Spleen (tissue), 11 donors: ENCODE data around the gene MANSC4. TPM values are rescaled to one million over a fixed set of nuclear protein-coding genes. Genes with fewer than 3 reads are reported as not detected.

Source experiments
- DNase-seq: peaks from one replicate; pipeline ENCODE4 v3.0.0-alpha.2; 2020
- H3K27ac ChIP-seq, 8 donors: fragments of 200-600 bp; sonication (generic) in 7 of 8; 1 replicate in 4 of 8; 2 replicates in 4 of 8; pipeline versions ENCODE4 v1.5.0 to v1.8.0; 2016 to 2021; ENCODE audit warnings: inconsistent platforms in 4 of 8, mild to moderate bottlenecking in 4 of 8, moderate library complexity in 1 of 8
- H3K27me3 ChIP-seq, 7 donors: fragments of 200-600 bp; sonication (generic) in 6 of 7; replicated peaks in 1 of 7; 1 replicate in 4 of 7; 2 replicates in 3 of 7; pipeline versions ENCODE4 v1.5.0 to v1.8.0; 2016 to 2021; ENCODE audit warnings: inconsistent platforms in 3 of 7, mild to moderate bottlenecking in 1 of 7
- H3K36me3 ChIP-seq, 6 donors: fragments of 200-600 bp; sonication (generic) in 5 of 6; 1 replicate in 4 of 6; 2 replicates in 2 of 6; pipeline versions ENCODE4 v1.5.0 to v1.8.0; 2016 to 2021; ENCODE audit warnings: inconsistent platforms in 2 of 6
- H3K4me1 ChIP-seq, 6 donors: fragments of 200-600 bp; sonication (generic) in 5 of 6; 1 replicate in 3 of 6; 2 replicates in 3 of 6; pipeline versions ENCODE4 v1.5.0 to v1.8.0; 2016 to 2021; ENCODE audit warnings: inconsistent platforms in 3 of 6
- H3K4me3 ChIP-seq, 8 donors: fragments of 200-600 bp; sonication (generic) in 7 of 8; 1 replicate in 4 of 8; 2 replicates in 4 of 8; pipeline versions ENCODE4 v1.5.0 to v1.8.0; 2016 to 2021; ENCODE audit warnings: inconsistent platforms in 4 of 8, mild to moderate bottlenecking in 4 of 8, moderate library complexity in 2 of 8
- H3K9me3 ChIP-seq, 8 donors: fragments of 200-600 bp; sonication (generic) in 7 of 8; 1 replicate in 4 of 8; 2 replicates in 4 of 8; pipeline versions ENCODE4 v1.5.0 to v1.8.0; 2016 to 2021; ENCODE audit warnings: inconsistent platforms in 4 of 8
- POLR2A ChIP-seq, 3 donors: fragments of 450-650 bp; IDR thresholded peaks; one replicate each; pipeline ENCODE4 v1.5.1; 2017; ENCODE audit warnings: antibody characterized with exemption in 3 of 3, mild to moderate bottlenecking in 1 of 3
- POLR2AphosphoS5 ChIP-seq, 3 donors: sonication (generic); formaldehyde crosslinking; IDR thresholded peaks; one replicate each; pipeline ENCODE4 v1.5.1; 2017; ENCODE audit warnings: antibody characterized with exemption in 3 of 3
- WGBS, 5 donors: extraction: QIAGEN DNeasy Blood & Tissue Kit in 3 of 5; methylation state at CpG; one replicate each; pipeline versions ENCODE4 v1.1.5 to v1.1.7; 2013 to 2018; 5-methylcytosine and 5-hydroxymethylcytosine counted together
- intact Hi-C: fragments of 100-400 bp; cut with DNase I; formaldehyde crosslinking; loops from one replicate; pipeline ENCODE4 v1.15.0; 2023; ENCODE audit warnings: low total_unique reads
- polyA plus RNA-seq, 3 donors: library from polyadenylated mRNA; stranded (reverse); fragments of 200-250 nt; gene quantifications; one replicate each; pipeline ENCODE4 v1.2.1, GENCODE V29; 2013
- small RNA-seq, 4 donors: library from RNA; depleted of rRNA; stranded (forward); fragments of <200 nt; gene quantifications; one replicate each; pipeline ENCODE3, GENCODE V24; 2016
- total RNA-seq, 7 donors: library from RNA; depleted of rRNA in 3 of 7; stranded (reverse); fragments of >200 nt in 3 of 7; fragmentation: NEBNext Ultra II Directional in 4 of 7; extraction: Animal tissue kit (Norgen Biotek cat#: 25700) in 4 of 7; gene quantifications; one replicate each; pipeline versions ENCODE4 v1.1.0 to v1.2.1, GENCODE V29; 2016 to 2021
- donor health status: healthy with polysubstance abuse.
- donor health status: DM: no; HTN: no; CAD: no; lungs with moderate emphysema.
- donor health status: DM: no; HTN: no; CAD: no.
- donor health status: Bipolar disorder and iron deficiency.
- donor health status: healthy.
- donor health status: DM: no; HTN: no; CAD: no.
- donor health status: DM: yes; HTN: yes; CAD: no.

MANSC4 gene
- total and polyA plus RNA-seq, 10 donors = 0.16 to 0.33 (median 0.24) TPM; not detected in 7

- no peak for TF ChIP-seq POLR2A (IDR thresholded peaks at IDR 0.05)
- TF ChIP-seq POLR2AphosphoS5 (IDR thresholded peaks at IDR 0.05) = no peak
- Histone ChIP-seq H3K27ac (no peak overlapping the region), H3K9me3 (no peaks in the 10 kb centered on the region), H3K27me3 (no peaks in the 10 kb centered on the region), H3K4me1 (no peaks in the 10 kb centered on the region), H3K36me3 (peaks cover 0 to 96% (median 60%) of the 10 kb centered on the region in 6 donors), H3K4me3 (no peak overlapping the region)
- DNase-seq = no peak
- WGBS, 5 donors = 80 to 89% (median 86%) methylated on average over 1 of the region's 1 CpG
- intact Hi-C loops = no loop called here
Measured at GRCh38 chr12:27723212-27723611, 56.8 kb downstream of the MANSC4 start.

Small RNAs within 50 kb of the gene (small RNA-seq; reads per million reads assigned to genes)
- gene RF00019 (0 reads per million in 4 donors), gene RF02271 (0 reads per million in 4 donors)

Other genes starting within 250 kb of the MANSC4 start
- 1 to 10 TPM; 1.4 to 5.4 (median 4.2) TPM for gene REP15, start 83.8 kb downstream of the MANSC4 start, total RNA-seq
- gene REP15, start 83.8 kb downstream of the MANSC4 start, polyA plus RNA-seq = 1 to 10 TPM in 2 of 3 donors, under 1 TPM in 1; 0.89 to 1.8 (median 1.1) TPM
- 10 to 100 TPM; 23.9 to 40.8 (median 28.8) TPM for gene MRPS35, start 69.4 kb downstream of the MANSC4 start, total RNA-seq
- gene MRPS35, start 69.4 kb downstream of the MANSC4 start, polyA plus RNA-seq = 10 to 100 TPM; 20.5 to 33.1 (median 28.3) TPM
- gene KLHL42, start within 50 bp of the MANSC4 start, total RNA-seq = 10 to 100 TPM; 13.1 to 24.9 (median 21.3) TPM
- 1 to 10 TPM; 4.4 to 5.4 (median 4.6) TPM for gene KLHL42, start within 50 bp of the MANSC4 start, polyA plus RNA-seq
- 1 to 10 TPM in 6 of 7 donors, not detected in 1; 1.0 to 3.2 (median 2.4) TPM for gene PTHLH, start 192.5 kb upstream of the MANSC4 start, total RNA-seq
- under 1 TPM; 0.30 to 0.45 (median 0.33) TPM for gene PTHLH, start 192.5 kb upstream of the MANSC4 start, polyA plus RNA-seq